CD4-positive, alpha-beta T cell (primary cell): ENCODE results near the gene RGMA. TPM values are rescaled to one million over a fixed set of nuclear protein-coding genes. Genes with fewer than 3 reads are reported as not detected.
"Not testable (repeated sequence)": the region's sequence is repeated elsewhere in the genome, so short reads cannot be mapped to it uniquely, and the experiment has no call there.

Source experiments
- ATAC-seq: fragments of 200-7000 bp; cut with Tn5 transposase; one replicate; pipeline ENCODE4 v1.10.0; 2022; ENCODE audit warnings: mild to moderate bottlenecking; ENCODE audit not compliant: poor library complexity
- CTCF ChIA-PET: fragments of 350-600 bp; sonication (Branson Sonifier 250); formaldehyde crosslinking; loops from one replicate; lab custom pipeline; 2021; ENCODE audit warnings: antibody characterized with exemption, inconsistent platforms; lab: Charles Lee
- POLR2A ChIA-PET: fragments of 350-600 bp; sonication (Branson Sonifier 250); formaldehyde crosslinking; loops from one replicate; lab custom pipeline; 2021; ENCODE audit warnings: antibody characterized with exemption, inconsistent platforms; lab: Charles Lee
- DNase-seq, 14 experiments: peaks; one replicate each; pipeline ENCODE4 v3.0.0-alpha.2; 2013 to 2020; ENCODE audit warnings: mixed read lengths in 2 of 14
- H3K27ac ChIP-seq, 2 donors: one replicate each; pipeline versions ENCODE4 v1.5.1 to v1.7.0; 2013; ENCODE audit warnings: low read length in 2 of 2, low read depth in 1 of 2, mild to moderate bottlenecking in 1 of 2
- H3K27me3 ChIP-seq, 2 experiments: 1 replicate in 1 of 2; 2 replicates in 1 of 2; pipeline versions ENCODE4 v1.6.1 to v1.7.0; 2013; ENCODE audit warnings: low read length in 2 of 2, control low read depth in 1 of 2, mild to moderate bottlenecking in 1 of 2, moderate library complexity in 1 of 2; ENCODE audit not compliant: insufficient read depth in 2 of 2, control insufficient read depth in 1 of 2
- H3K36me3 ChIP-seq: one replicate; pipeline ENCODE4 v1.6.1; 2013; ENCODE audit warnings: low read length, control low read depth; ENCODE audit not compliant: insufficient read depth
- H3K4me1 ChIP-seq: one replicate; pipeline ENCODE4 v1.6.1; 2013; ENCODE audit warnings: low read length, control low read depth; ENCODE audit not compliant: insufficient read depth
- H3K4me3 ChIP-seq: one replicate; pipeline ENCODE4 v1.5.1; 2013; ENCODE audit warnings: mild to moderate bottlenecking, low read length, moderate library complexity
- H3K9me3 ChIP-seq, 2 experiments: 1 replicate in 1 of 2; 2 replicates in 1 of 2; pipeline versions ENCODE4 v1.6.1 to v1.7.0; 2013; ENCODE audit warnings: low read length in 2 of 2, mild to moderate bottlenecking in 2 of 2, control low read depth in 1 of 2, moderate library complexity in 1 of 2; ENCODE audit not compliant: control insufficient read depth in 1 of 2, insufficient read depth in 1 of 2
- H3K27ac Mint-ChIP-seq: one replicate; pipeline ENCODE4 v1.8.0; 2020; ENCODE audit warnings: mixed read lengths
- H3K27me3 Mint-ChIP-seq: one replicate; pipeline ENCODE4 v1.8.0; 2021; ENCODE audit warnings: mixed read lengths
- H3K36me3 Mint-ChIP-seq: one replicate; pipeline ENCODE4 v1.8.0; 2021; ENCODE audit warnings: low read depth, mixed read lengths
- H3K4me1 Mint-ChIP-seq: one replicate; pipeline ENCODE4 v1.8.0; 2021; ENCODE audit warnings: low read depth, mixed read lengths
- H3K4me3 Mint-ChIP-seq: one replicate; pipeline ENCODE4 v1.8.0; 2020; ENCODE audit warnings: mild to moderate bottlenecking, mixed read lengths
- H3K9me3 Mint-ChIP-seq: one replicate; pipeline ENCODE4 v1.8.0; 2020; ENCODE audit warnings: mixed read lengths
- CTCF ChIP-seq: fragments of 200-600 bp; IDR thresholded peaks from one replicate; pipeline ENCODE4 v1.8.0; 2022; ENCODE audit warnings: antibody characterized with exemption, mild to moderate bottlenecking
- intact Hi-C, 2 experiments: fragments of 100-400 bp; cut with DNase I in 1 of 2; cut with micrococcal nuclease in 1 of 2; formaldehyde crosslinking; loops; one replicate each; pipeline versions ENCODE4 v1.15.1 to v1.9.0; 2023 to 2025; cut with DNase I, micrococcal nuclease
- total RNA-seq, 174 experiments: library from RNA in 2 of 174; stranded (reverse) in 2 of 174; gene quantifications; one replicate each; pipeline ENCODE4 v1.2.3 and lab custom pipeline; 2021 to 2026

The RGMA gene
- total RNA-seq, 2 experiments from 2014 or later: not detected

GRCh38 chr15:93031557-93032384 is 57.2 kb downstream of the RGMA start:
- H3K9me3 Mint-ChIP-seq, H3K27ac ChIP-seq, H3K27ac Mint-ChIP-seq, H3K4me3 Mint-ChIP-seq, H3K9me3 ChIP-seq, H3K27me3 Mint-ChIP-seq, POLR2A ChIA-PET, H3K36me3 ChIP-seq, H3K27me3 ChIP-seq, H3K4me3 ChIP-seq, ATAC-seq: not testable (repeated sequence)
- peaks cover 39% of the 10 kb centered on the region for H3K4me1 ChIP-seq
- intact Hi-C loops: loop anchor here (2.0 to 5.0 kb wide), 3 partner anchors 1089 to 1293 kb away; no protein-coding TSS in a partner anchor
- H3K4me1 Mint-ChIP-seq: peaks cover 26% of the 10 kb centered on the region
- peak in 1 of 14 experiments; percentile 25 for DNase-seq
- peaks cover 18% of the 10 kb centered on the region for H3K36me3 Mint-ChIP-seq
- CTCF ChIA-PET: interaction anchor here (1.2 kb wide), 1 partner anchor 1088 kb away, joined by 3 read pairs; no protein-coding TSS in a partner anchor

- Mint-ChIP-seq H3K27ac (no peak overlapping the region), H3K4me3 (no peak overlapping the region), H3K9me3 (no peaks in the 10 kb centered on the region), H3K4me1 (peaks cover 28% of the 10 kb centered on the region), H3K27me3 (peaks cover 3% of the 10 kb centered on the region), H3K36me3 (peaks cover 25% of the 10 kb centered on the region)
- Histone ChIP-seq H3K4me1 (peaks cover 33% of the 10 kb centered on the region), H3K4me3 (no peak overlapping the region), H3K36me3 (peaks cover 6% of the 10 kb centered on the region), H3K27ac (no peak overlapping the region), H3K27me3 (no peaks in the 10 kb centered on the region), H3K9me3 (no peaks in the 10 kb centered on the region)
- ATAC-seq (no peak), DNase-seq (peak in 1 of 14 experiments; percentile 29)
- intact Hi-C loops: loop anchor here (2.0 to 5.0 kb wide), 3 partner anchors 1090 to 1294 kb away; no protein-coding TSS in a partner anchor
- ChIA-PET CTCF (interaction anchor here (1.7 to 2.9 kb wide), 3 partner anchors 13 to 1293 kb away, joined by 8 to 13 read pairs (median 8); no protein-coding TSS in a partner anchor), POLR2A (interaction anchor here (1.0 to 1.2 kb wide), 2 partner anchors 13 to 17 kb away, joined by 3 to 4 read pairs; no protein-coding TSS in a partner anchor)
- TF ChIP-seq CTCF: no peak
Measured at GRCh38 chr15:93031103-93031464, 57.9 kb downstream of the RGMA start.

- no peaks in the 10 kb centered on the region for H3K27me3 Mint-ChIP-seq
- TF ChIP-seq CTCF: peak; percentile 78
- peak overlapping the region; percentile 80 for H3K27ac Mint-ChIP-seq
- peak; percentile 48 to 83 (median 58) for DNase-seq
- POLR2A ChIA-PET: interaction anchor here (0.8 to 1.7 kb wide), 4 partner anchors 10 to 1089 kb away, joined by 3 to 7 read pairs (median 4); no protein-coding TSS in a partner anchor
- no peaks in the 10 kb centered on the region for H3K9me3 ChIP-seq
- H3K4me3 Mint-ChIP-seq: no peak overlapping the region
- H3K4me1 ChIP-seq: peaks cover 28% of the 10 kb centered on the region
- ATAC-seq: peak; percentile 86
- CTCF ChIA-PET: interaction anchor here (0.6 to 2.9 kb wide), 8 partner anchors 10 to 1294 kb away, joined by 3 to 13 read pairs (median 6); no protein-coding TSS in a partner anchor
- H3K4me3 ChIP-seq: no peak overlapping the region
- H3K36me3 Mint-ChIP-seq: peaks cover 30% of the 10 kb centered on the region
- H3K9me3 Mint-ChIP-seq: no peaks in the 10 kb centered on the region
- no peak overlapping the region for H3K27ac ChIP-seq
- H3K27me3 ChIP-seq: no peaks in the 10 kb centered on the region
- H3K4me1 Mint-ChIP-seq: peaks cover 27% of the 10 kb centered on the region
- peaks cover 11% of the 10 kb centered on the region for H3K36me3 ChIP-seq
- intact Hi-C loops: loop anchor here (1.0 to 5.0 kb wide), 4 partner anchors 1090 to 1294 kb away; no protein-coding TSS in a partner anchor
Measured at GRCh38 chr15:93030430-93031102, 58.4 kb downstream of the RGMA start.
